ENCODE data around the gene SH3BP1. TPM values are rescaled to one million over a fixed set of nuclear protein-coding genes. Genes with fewer than 3 reads are reported as not detected.

The SH3BP1 gene
- total RNA-seq, 1 experiment from 2014 or later, result 60.5 TPM

DNA sequence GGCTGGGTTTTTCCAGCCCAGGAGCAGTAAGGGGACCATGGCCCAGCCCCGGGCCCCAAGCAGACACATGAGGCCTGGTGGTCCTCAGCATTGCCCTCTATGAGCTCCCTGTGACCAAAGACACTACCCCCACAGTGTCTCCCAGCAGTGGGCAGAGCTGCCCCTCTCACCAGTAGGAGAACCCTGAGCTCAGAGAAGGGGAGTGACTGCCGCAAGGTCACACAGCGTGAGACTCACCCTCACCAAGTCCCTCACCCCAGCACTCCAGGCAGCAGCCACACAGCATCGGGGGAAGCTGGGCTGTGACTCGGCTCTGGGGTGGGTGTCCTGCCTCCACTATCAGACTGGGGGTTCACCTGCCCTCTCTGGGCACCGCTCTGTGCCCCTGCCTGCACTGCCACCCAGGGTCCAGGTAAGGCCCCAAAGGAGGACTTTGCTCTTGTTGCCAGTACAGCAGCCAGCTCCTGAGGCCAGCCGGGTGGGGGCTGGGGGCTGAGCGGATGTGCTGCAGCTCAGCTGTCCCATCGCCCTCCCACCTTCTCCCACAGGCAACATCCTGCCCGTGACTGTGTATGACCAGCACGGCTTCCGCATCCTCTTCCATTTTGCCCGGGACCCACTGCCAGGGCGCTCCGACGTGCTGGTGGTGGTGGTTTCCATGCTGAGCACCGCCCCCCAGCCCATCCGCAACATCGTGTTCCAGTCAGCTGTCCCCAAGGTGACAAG lies 7.9 kb upstream of the SH3BP1 start:
- Histone ChIP-seq H3K4me1 (replicated peaks; ENCODE audit: insufficient read depth) (no peaks in the 10 kb centered on the region), H3K9me3 (ENCODE audit: insufficient read depth, low read depth) (no peaks in the 10 kb centered on the region), H3K79me2 (ENCODE audit: low read depth) (no peaks in the 10 kb centered on the region), H3K4me3 (no peak overlapping the region), H3K27me3 (ENCODE audit: insufficient read depth, low read depth) (no peaks in the 10 kb centered on the region), H3K4me2 (no peak overlapping the region), H4K20me1 (ENCODE audit: insufficient read depth) (no peaks in the 10 kb centered on the region), H3K36me3 (ENCODE audit: low read depth) (no peaks in the 10 kb centered on the region), H2AFZ (no peak overlapping the region), H3K27ac (no peak overlapping the region), H3F3A (ENCODE audit: insufficient read depth, low read depth) (peaks cover 23% of the 10 kb centered on the region; the same call in 1 of the 2 replicates), H3K9me2 (ENCODE audit: insufficient read depth) (no peaks in the 10 kb centered on the region)
- DNase-seq, result no peak
- no TSS peak for BruUV-seq (replicated peaks)
- ChIA-PET POLR2A (ENCODE audit: unreplicated experiment) (interaction anchor here (0.7 kb wide), 1 partner anchor 30 kb away, joined by 3 read pairs; no protein-coding TSS in a partner anchor), CTCF (interaction anchor here (0.7 kb wide), 1 partner anchor 1063 kb away, joined by 3 read pairs; no protein-coding TSS in a partner anchor)
- TF ChIP-seq EZH2 (IDR thresholded peaks at IDR 0.05; ENCODE audit: low read depth), result no peak
- TF ChIP-seq, protein P1, sequence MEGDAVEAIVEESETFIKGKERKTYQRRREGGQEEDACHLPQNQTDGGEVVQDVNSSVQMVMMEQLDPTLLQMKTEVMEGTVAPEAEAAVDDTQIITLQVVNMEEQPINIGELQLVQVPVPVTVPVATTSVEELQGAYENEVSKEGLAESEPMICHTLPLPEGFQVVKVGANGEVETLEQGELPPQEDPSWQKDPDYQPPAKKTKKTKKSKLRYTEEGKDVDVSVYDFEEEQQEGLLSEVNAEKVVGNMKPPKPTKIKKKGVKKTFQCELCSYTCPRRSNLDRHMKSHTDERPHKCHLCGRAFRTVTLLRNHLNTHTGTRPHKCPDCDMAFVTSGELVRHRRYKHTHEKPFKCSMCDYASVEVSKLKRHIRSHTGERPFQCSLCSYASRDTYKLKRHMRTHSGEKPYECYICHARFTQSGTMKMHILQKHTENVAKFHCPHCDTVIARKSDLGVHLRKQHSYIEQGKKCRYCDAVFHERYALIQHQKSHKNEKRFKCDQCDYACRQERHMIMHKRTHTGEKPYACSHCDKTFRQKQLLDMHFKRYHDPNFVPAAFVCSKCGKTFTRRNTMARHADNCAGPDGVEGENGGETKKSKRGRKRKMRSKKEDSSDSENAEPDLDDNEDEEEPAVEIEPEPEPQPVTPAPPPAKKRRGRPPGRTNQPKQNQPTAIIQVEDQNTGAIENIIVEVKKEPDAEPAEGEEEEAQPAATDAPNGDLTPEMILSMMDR (conservative IDR thresholded peaks at IDR 0.05), result no peak
- intact Hi-C loops (cut with micrococcal nuclease; ENCODE audit: unreplicated experiment), result no loop called here

DNA sequence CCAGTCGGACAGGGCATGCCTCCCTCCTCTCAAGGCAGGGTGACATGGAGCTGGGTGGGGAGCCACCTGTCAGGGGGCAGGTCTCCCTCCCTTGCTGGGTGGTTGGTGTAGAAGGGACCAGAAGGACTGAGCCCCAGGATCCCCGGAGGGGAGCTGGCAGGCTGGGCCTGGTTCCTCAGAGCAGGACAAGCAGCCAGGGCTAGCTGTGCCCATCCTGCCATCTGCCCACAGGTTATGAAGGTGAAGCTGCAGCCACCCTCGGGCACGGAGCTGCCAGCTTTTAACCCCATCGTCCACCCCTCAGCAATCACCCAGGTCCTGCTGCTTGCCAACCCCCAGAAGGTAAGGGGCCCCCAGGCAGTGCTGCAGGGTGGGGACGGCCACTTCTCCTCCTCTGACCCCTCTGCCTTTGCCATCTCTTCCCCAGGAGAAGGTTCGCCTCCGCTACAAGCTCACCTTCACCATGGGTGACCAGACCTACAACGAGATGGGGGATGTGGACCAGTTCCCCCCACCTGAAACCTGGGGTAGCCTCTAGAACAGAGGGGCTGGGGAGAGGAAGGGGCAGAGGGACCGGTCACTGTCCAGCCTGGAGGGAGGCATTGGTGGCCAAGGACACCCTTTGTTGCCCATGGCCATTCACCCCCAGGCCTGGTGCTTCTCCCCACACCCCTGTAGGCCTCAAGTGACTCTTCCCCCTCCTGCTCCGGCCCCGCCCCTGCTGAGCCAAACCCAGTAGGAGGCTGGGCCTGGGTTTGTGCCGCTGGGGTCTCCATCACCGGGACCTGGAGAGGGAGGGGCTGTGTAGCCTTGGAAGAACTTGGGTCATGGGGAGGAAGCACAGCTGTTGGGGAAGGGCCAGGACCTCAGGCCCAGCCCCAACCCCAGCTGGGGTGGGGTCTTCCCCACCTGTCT lies 7.0 kb upstream of the SH3BP1 start:
- POLR2A ChIA-PET (ENCODE audit: unreplicated experiment), result interaction anchor here (0.7 kb wide), 1 partner anchor 30 kb away, joined by 3 read pairs; no protein-coding TSS in a partner anchor

More for the DNA sequence above, 7.0 kb upstream of the SH3BP1 start:
- H3K4me3 ChIP-seq, result no peak overlapping the region
- no peak for DNase-seq
- no peaks in the 10 kb centered on the region for H3K9me2 ChIP-seq (ENCODE audit: insufficient read depth)
- peaks cover 31% of the 10 kb centered on the region; the same call in 1 of the 2 replicates for H3F3A ChIP-seq (ENCODE audit: insufficient read depth, low read depth)
- TF ChIP-seq EZH2 (IDR thresholded peaks at IDR 0.05; ENCODE audit: low read depth), result no peak
- TF ChIP-seq, protein P1 (conservative IDR thresholded peaks at IDR 0.05), result no peak
- H3K79me2 ChIP-seq (ENCODE audit: low read depth), result no peaks in the 10 kb centered on the region
- H3K4me2 ChIP-seq, result no peak overlapping the region
- intact Hi-C loops (cut with micrococcal nuclease; ENCODE audit: unreplicated experiment), result no loop called here
- no TSS peak for BruUV-seq (replicated peaks)
- no peaks in the 10 kb centered on the region for H3K27me3 ChIP-seq (ENCODE audit: insufficient read depth, low read depth)
- H4K20me1 ChIP-seq (ENCODE audit: insufficient read depth), result no peaks in the 10 kb centered on the region
- CTCF ChIA-PET, result interaction anchor here (2.6 kb wide), 1 partner anchor 11 kb away, joined by 17 read pairs; no protein-coding TSS in a partner anchor
- H3K36me3 ChIP-seq (ENCODE audit: low read depth), result no peaks in the 10 kb centered on the region
- H2AFZ ChIP-seq, result no peak overlapping the region
- no peaks in the 10 kb centered on the region for H3K4me1 ChIP-seq (replicated peaks; ENCODE audit: insufficient read depth)
- no peak overlapping the region for H3K27ac ChIP-seq
- no peaks in the 10 kb centered on the region for H3K9me3 ChIP-seq (ENCODE audit: insufficient read depth, low read depth)

Measured in PC-9 (cell line).